GM21786 (cell line): ENCODE data around the gene XPO6.

ENCODE experiments used
- ATAC-seq: cut with Tn5 transposase; IDR thresholded peaks from one replicate; pipeline ENCODE4 v1.9.1; 2021; ENCODE audit not compliant: unreplicated experiment

The XPO6 gene

DNA sequence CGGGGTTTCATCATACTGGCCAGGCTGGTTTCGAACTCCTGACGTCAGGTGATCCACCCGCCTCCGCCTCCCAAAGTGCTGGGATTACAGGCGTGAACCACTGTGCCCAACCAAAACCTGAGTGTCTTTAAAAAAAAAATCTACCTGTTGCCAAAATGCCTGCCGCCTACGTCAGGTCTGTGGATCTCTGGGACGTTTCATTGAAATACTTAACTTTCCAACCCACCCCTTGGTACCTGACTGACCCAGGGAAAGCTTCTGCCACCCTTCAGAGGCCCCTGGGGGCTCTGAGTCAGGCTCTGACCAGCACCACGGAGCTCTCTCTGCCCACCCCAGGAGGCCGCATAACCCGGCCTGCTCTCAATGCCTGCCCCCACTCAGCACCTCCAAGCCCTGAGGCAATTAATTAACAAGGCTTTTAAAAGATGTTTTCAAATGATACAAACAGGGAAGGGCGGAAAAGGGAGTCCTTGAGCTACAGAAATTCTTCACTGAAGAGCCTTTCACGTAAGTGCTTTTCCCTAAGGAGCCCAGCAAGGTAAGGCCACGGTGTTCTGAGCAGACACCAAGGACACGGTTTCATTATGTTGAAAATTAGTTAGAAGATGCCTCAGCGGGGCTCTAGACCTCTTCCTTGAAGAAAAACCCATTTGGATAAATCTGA is 118.9 kb downstream of the XPO6 start:
- ATAC-seq, result no peak

DNA sequence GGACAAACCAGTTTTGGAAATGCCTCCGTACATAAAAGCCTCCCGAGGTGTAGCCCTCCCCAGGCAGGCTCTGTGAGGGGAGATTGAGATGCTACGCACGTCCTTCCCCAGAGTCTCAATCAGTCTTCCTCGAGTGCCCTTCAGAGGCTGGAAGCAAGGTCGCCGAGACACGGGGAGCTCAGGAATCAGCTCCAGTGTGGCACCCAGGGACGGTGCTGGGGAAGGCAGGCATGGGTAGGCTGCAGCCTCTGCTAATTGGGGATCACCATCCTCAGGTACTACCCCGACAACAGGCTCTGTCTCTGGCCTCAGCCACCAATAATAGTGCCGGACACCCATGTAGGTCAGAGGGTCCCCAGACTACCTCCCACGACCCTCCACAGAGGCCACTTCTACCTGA is 120.1 kb downstream of the XPO6 start:
- no peak for ATAC-seq

DNA sequence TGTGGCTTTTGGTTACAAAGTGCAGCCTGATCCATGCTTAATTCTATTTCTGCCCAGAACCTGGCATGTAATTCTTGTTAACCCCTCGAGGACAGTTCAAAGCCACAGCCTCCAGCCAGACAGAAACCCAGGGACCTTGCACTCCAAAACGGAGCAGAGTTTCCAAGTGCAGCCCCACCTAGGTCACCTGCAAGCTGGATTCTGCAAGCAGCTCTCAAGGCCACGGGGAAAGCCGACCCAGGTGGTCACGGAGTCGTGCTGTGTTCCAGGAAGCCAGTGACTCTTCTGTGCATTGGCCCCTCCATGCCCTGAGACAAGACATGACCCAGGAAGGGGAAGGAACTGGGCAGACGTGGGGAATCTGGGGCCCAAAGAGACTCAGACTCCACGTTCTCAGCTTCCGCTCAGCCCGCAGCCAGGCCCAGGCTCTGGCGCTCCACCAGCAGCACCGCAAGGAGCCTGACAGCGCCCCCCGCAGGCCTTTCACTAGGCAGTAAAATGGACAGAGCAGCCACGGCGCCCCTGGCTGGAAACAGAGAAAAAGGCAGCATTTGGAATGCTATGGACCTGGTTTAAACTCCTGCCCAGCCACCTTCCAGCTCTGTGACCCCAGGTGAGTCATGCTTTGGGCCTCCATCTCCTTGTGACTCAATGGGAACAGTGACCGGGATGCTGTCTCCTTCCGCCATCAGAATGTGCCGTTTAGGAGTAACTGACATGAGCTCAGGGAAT is 121.0 kb downstream of the XPO6 start:
- ATAC-seq, result no peak

- ATAC-seq, result no peak
Measured at GRCh38 chr16:28089992-28090365, 121.8 kb downstream of the XPO6 start.

GRCh38 chr16:28089205-28089991 is 122.4 kb downstream of the XPO6 start:
- ATAC-seq, result no peak

DNA sequence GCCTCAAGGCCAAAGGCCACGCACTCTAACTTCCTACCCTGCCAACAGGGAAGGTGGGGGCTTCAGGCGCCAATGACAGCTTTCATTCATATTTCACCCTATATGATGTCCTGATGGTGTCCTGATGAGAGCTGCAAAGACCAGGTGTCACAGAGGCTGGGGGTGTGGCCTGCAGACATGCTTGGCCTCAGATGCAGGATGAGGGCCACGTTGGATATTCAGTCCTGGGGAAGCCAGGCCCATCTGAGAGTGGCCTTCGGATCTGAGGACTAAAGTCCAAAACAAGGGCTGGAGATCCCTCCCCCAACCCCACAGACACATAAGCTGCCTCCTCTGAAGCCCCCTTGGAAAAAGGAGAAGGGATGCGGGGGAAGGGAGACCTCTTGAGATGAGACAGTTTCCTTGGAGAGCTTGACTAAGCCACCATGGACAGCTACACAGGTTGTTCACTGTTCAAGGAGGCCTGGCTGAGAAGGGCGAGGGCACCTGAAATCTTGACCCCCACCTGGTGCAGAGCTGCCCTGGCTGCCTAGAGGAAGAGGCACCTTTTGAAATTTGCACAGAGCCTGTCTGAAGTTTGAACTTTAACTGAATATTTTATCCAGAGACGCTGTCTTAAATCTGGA is 124.0 kb downstream of the XPO6 start:
- ATAC-seq, result no peak

DNA sequence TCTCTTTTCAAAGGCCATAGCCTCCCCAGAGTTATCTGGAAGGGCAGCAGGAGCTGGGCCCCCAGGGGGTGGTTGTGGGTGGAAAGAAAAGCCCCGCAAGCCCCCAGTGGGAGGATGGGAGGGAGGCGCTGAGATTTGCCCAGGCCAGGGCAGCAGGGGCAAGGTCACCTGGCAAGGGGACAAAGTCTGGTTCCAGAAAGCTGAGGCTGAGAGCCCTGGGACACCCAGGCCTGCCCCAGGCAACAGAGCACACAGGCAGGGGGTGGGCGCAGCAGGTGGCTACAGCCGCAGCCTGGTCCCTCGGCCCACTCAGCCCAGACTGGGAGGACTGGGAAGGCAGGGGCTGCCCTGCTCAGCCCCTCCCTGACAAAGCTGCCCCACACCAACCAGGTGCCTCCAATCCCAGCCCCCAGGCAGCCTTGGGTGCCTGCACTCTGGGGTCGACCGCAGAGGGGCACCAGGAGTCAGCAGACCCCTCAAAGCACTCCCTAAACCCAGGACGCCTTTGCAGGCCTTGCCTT is 124.6 kb downstream of the XPO6 start:
- ATAC-seq, result no peak

DNA sequence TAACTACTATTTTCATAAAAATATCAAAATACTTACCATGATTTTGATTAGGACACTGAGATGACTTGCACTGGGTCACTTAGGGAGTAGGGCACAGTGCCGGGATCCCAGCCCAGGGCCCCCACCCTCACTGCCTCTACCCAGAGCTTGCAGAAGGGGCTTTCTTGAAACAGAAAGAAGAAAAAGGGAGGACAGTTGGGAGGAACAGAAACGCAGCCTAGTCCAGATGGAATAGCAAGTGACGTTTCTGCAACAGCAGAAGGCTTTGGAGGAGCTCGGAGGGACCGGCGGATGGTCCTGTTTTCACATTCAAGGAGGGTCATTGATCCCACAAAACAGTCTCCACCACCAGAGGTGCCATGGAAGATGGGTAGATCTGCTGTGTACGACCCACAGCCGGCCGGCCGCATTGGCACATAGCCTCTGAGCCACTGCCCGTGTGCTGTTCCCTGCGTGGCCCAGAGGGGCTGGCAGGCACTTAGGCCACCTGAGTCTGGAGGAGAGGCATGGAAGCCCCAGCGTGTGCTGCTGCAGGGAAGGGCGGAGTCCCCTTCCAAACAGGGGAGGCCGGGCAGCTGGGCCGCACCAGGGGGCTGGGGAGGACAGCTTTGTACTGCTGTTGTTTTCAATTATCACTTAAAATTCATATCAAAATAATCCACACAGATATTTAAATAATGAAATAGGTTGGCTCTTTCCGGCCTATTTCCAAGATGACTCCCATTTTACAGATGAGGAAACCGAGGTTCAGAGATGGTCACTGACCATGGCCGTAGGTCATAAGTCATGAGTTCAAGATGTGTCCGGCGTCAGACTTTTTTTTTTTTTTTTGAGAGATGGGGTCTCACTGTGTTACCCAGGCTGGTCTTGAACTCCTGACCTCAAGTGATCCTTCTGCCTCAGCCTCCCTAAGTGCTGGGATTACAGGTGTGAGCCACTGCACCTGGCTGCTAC is 125.3 kb downstream of the XPO6 start:
- no peak for ATAC-seq

DNA sequence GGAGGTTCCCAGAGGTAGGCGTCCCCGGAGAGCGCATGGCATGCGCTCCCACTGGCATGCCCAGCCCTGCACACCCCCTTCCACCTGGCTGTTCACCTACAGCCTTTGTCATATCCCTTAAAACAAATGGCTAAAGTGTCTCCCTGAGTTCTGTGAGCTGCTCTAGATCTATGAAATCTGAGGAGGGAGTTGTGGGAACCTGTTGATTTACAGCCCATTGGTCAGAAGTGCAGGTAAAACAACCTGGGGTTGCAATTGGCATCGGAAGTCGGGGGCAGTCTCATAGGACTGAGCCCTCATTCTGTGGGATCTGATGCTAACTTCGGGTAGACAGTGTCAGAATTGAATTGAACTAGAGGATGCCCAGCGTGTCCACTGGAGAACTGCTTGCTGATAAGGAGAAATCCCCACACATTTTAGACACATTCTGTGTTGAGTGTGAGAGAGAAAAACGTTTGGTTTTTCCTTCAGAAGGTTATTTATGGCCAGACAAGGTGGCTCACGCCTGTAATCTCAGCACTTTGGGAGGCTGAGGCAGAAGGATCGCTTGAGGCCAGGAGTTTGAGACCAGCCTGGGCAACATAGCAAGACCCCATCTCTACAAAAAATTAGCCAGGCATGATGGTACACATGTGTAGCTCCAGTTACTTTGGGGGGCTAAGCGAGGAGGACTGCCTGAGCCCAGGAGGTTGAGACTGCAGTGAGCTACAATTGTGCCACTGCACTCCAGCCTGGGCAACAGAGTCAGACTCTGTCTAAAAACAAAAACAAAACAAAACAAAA is 126.2 kb downstream of the XPO6 start:
- no peak for ATAC-seq

DNA sequence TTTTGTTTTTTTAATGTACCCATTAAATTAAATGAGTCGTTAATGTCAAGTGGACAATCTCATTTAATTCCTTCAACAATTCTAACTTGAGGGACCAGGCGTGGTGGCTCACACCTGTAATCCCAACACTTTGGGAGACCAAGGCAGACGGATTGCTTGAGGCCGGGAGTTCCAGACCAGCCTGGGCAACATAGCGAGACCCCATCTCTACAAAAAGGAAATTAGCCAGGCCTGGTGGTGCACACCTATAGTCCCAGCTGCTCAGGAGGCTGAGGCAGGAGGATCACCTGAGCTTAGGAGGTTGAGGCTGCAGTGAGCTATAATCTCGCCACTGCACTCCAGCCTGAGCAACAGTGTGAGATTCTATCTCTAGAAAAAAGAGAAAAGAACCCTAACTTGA is 127.6 kb downstream of the XPO6 start:
- no peak for ATAC-seq

GRCh38 chr16:28082624-28083023 is 129.1 kb downstream of the XPO6 start:
- ATAC-seq, result no peak

DNA sequence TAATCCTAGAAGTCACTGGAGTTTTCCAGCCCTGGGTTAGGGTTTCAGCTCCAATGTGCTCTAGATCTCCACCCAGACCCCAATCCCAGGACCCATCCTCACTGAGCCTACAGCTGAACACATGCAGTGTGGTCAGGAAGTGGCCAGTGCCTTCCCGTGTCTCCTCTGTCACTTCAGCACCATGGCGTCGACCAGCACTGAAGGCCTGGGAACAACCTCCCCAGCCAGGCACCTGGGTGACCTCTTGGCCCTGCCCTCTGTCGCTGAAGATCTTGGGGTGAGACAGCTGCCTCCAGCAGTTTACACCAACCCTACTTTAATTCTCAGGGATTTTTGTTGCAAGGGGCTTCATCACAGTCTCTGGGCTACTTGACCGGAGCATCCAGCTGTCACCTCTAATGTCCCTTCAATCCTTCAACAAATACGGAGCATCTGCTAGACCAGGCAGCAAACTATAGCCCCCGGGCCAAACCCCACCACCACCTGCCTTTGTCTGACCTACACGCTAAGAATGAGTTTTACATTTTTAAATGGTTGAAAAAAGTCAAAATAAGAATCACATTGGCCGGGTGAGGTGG is 130.3 kb downstream of the XPO6 start:
- ATAC-seq, result no peak

DNA sequence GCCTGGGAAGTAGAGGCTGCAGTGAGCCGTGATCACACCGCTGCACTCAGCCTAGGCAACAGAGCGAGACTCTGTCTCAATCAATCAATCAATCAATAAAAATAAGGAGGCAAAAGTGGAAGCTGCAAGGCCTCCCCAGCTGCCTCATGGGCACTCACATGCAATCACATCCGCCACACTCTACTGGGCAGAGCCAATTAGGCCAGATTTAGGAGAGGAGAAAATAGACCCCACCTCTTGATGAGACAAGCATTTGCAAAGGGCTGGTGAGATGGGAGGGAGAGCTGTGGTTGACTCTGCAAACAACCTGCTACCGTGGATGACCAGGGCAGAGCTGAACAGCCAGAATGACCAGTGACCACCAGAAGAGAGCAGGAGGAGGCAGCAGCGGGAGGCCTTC is 133.5 kb downstream of the XPO6 start:
- ATAC-seq, result no peak

DNA sequence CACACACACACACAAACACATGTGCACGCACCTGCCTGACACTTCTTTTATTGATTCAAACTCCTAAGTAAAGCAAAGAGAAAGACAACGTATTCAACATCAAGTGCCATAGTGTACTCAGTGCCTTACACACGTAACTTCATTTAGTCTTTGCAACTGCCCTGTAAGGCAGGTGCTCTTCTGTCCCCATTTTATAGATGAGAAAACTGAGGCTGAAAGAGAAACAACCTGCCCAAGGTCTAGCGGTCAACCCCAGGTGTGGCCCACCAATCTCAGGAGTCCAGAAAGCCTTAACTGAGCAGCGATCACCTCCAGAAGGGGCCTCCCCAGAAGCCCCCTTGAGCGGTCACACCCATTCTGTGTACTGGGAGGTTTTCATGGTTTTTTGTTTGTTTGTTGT is 137.9 kb downstream of the XPO6 start:
- ATAC-seq, result no peak

DNA sequence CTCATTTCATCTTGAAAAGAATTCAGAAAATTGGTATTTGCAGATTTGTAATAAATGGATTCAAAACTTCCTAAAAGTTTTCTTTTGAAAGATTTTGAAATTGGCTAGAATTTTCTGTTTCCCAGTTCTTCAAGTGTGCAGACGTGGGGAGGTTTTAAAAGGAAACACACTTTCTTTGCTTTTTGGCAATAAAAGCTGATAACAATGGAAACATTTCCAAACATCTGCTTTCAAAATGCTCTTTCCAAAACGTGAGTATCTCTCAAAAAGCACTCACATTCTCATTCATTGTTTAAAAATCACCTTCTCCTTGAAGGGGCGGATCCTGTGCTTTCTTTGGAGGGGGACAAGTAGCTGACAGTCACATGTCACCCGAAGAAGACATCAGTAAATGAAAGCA is 139.7 kb downstream of the XPO6 start:
- no peak for ATAC-seq

DNA sequence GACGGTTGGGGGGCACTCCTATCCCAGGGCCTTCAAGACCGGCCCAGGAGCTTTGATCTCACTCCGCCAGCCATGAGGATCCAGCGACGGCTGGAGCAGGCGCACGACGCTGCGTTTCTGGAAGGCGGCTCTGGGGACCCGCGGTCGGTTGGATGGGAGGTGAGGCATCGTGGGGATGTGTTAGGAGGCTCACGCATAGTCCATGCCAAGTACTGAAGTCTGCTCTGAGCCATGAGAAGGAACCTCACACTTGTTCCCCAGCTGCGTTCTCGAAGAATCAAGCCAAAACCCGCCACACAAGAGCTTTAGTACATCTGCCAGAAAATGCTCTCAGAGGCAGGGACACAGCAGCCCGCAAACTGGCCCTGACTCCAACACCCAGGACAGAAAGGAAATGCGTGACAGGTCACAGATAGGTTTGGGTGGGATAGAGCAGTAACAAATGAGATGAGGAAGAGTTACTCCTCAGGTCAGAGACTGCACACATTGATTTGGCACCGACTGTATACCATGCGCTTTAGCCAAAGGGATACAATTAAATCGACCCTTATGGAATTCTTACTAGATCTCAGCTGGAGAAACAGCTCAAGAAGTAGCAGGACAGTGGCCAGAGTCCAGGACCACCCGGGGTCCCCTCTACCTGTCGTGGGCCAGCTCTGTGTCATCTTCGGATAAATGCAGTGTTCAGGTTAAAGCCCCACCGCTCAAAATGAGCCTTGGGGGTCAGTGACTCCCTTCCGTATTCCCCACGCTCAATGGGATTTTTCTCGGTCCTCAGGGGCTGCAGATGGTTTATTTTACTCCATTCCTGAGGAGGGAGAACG is 141.6 kb downstream of the XPO6 start:
- ATAC-seq, result no peak

DNA sequence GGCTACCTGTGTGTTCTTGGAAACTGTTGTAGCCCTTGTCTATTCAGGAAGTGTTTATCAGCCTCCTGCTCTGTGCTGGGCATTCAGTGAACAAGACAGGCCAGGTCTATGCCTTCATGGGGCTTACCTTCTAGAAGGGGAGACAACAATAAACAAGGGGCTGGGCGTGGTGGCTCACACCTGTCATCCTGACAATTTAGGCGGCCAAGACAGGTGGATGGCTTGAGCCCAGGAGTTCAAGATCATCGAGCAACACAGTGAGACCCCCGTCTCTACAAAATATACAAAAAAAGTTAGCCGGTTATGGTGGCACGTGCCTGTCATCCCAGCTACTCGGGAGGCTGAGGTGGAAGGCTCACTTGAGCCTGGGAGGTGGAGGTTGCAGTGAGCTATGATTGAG is 142.8 kb downstream of the XPO6 start:
- no peak for ATAC-seq

GRCh38 chr16:28067604-28068379 is 144.0 kb downstream of the XPO6 start:
- ATAC-seq, result no peak
